Cortex of kidney (tissue), 1 donor: ENCODE measurements around the gene FTO.

ENCODE experiments used
- DNase-seq: peaks from one replicate; lab custom pipeline; 2025; lab: John Stamatoyannopoulos, UW

FTO gene

GRCh38 chr16:54125751-54126655 lies 422.0 kb downstream of the FTO start:
- DNase-seq: no peak

- DNase-seq: no peak
These were observed 423.0 kb downstream of the FTO start for GRCh38 chr16:54126907-54127306.

GRCh38 chr16:54128629-54129234 lies 424.8 kb downstream of the FTO start:
- no peak for DNase-seq

GRCh38 chr16:54129810-54130209 lies 425.9 kb downstream of the FTO start:
- DNase-seq: no peak

- DNase-seq: no peak
These were observed 431.7 kb downstream of the FTO start for GRCh38 chr16:54135361-54136275.

- no peak for DNase-seq
These were observed 432.3 kb downstream of the FTO start for GRCh38 chr16:54136276-54136625.

GRCh38 chr16:54140057-54140787 lies 436.3 kb downstream of the FTO start:
- no peak for DNase-seq

GRCh38 chr16:54140788-54141136 lies 436.8 kb downstream of the FTO start:
- no peak for DNase-seq

GRCh38 chr16:54142787-54143186 lies 438.8 kb downstream of the FTO start:
- no peak for DNase-seq

GRCh38 chr16:54143410-54143809 lies 439.5 kb downstream of the FTO start:
- no peak for DNase-seq

- DNase-seq: no peak
These were observed 440.1 kb downstream of the FTO start for GRCh38 chr16:54143934-54144571.

GRCh38 chr16:54144572-54144947 lies 440.6 kb downstream of the FTO start:
- DNase-seq: no peak

GRCh38 chr16:54145881-54146280 lies 441.9 kb downstream of the FTO start:
- no peak for DNase-seq

- DNase-seq: no peak
These were observed 445.0 kb downstream of the FTO start for GRCh38 chr16:54148974-54149373.

- no peak for DNase-seq
These were observed 446.9 kb downstream of the FTO start for GRCh38 chr16:54150861-54151260.

- no peak for DNase-seq
These were observed 448.6 kb downstream of the FTO start for GRCh38 chr16:54152362-54153239.

GRCh38 chr16:54153240-54153934 lies 449.4 kb downstream of the FTO start:
- DNase-seq: no peak

GRCh38 chr16:54156349-54156748 lies 452.4 kb downstream of the FTO start:
- no peak for DNase-seq

GRCh38 chr16:54158986-54159385 lies 455.0 kb downstream of the FTO start:
- no peak for DNase-seq
